H1 (cell line): ENCODE results near the gene SP5. TPM values are rescaled to one million over a fixed set of nuclear protein-coding genes. Genes with fewer than 3 reads are reported as not detected.

Source experiments
- CTCF ChIA-PET: fragments of 300-600 bp; sonication (Branson Sonifier 250); formaldehyde crosslinking; loops from one replicate; lab custom pipeline; 2021; ENCODE audit not compliant: partially characterized antibody; lab: Charles Lee
- POLR2A ChIA-PET: fragments of 300-600 bp; sonication (Branson Sonifier 250); formaldehyde crosslinking; loops from one replicate; lab custom pipeline; 2021; ENCODE audit warnings: inconsistent platforms; ENCODE audit not compliant: partially characterized antibody; lab: Charles Lee
- DNase-seq, 2 experiments: peaks; one replicate each; pipeline versions ENCODE4 v3.0.0 to v3.0.0-alpha.2; 2010 to 2022; ENCODE audit warnings: low spot score in 2 of 2, low read depth in 1 of 2, mixed read lengths in 1 of 2
- FAIRE-seq: peaks from 2 replicates; lab custom pipeline; 2011; peaks lifted over from hg19 to GRCh38; lab: Jason Lieb, UNC
- H2AFZ ChIP-seq: 2 replicates; pipeline ENCODE4 v1.8.1; 2012; ENCODE audit warnings: low read length, inconsistent platforms
- H2AK5ac ChIP-seq: 2 replicates; pipeline ENCODE4 v1.6.1; 2013; ENCODE audit warnings: low read depth, low read length
- H2BK120ac ChIP-seq: replicated peaks from 2 replicates; pipeline ENCODE3; 2013; ENCODE audit warnings: low read depth, low read length, inconsistent platforms
- H2BK12ac ChIP-seq: 2 replicates; pipeline ENCODE4 v1.6.1; 2013; ENCODE audit warnings: low read depth, low read length
- H2BK15ac ChIP-seq: 2 replicates; pipeline ENCODE4 v1.6.1; 2013; ENCODE audit warnings: low read length
- H2BK20ac ChIP-seq: 2 replicates; pipeline ENCODE4 v1.6.1; 2013; ENCODE audit warnings: low read length
- H2BK5ac ChIP-seq: 2 replicates; pipeline ENCODE4 v1.6.1; 2013; ENCODE audit warnings: low read depth, low read length
- H3K14ac ChIP-seq: 2 replicates; pipeline ENCODE4 v1.6.1; 2013; ENCODE audit warnings: inconsistent platforms; ENCODE audit not compliant: insufficient read length
- H3K18ac ChIP-seq: 2 replicates; pipeline ENCODE4 v1.6.1; 2013; ENCODE audit warnings: low read length; ENCODE audit errors: extremely low read depth
- H3K23ac ChIP-seq: 2 replicates; pipeline ENCODE4 v1.6.1; 2013; ENCODE audit warnings: inconsistent platforms; ENCODE audit not compliant: insufficient read length
- H3K23me2 ChIP-seq: 2 replicates; pipeline ENCODE4 v1.6.1; 2013; ENCODE audit warnings: low read depth, low read length
- H3K27ac ChIP-seq: 2 replicates; pipeline ENCODE4 v1.6.1; 2011; ENCODE audit warnings: low read depth, low read length, inconsistent platforms
- H3K27me3 ChIP-seq, 4 experiments: replicated peaks in 1 of 4; 1 replicate in 1 of 4; 2 replicates in 3 of 4; pipeline versions ENCODE4 v1.6.1 to v1.8.1; 2011 to 2013; ENCODE audit warnings: low read length in 3 of 4, mild to moderate bottlenecking in 3 of 4, inconsistent platforms in 2 of 4, mixed read lengths in 2 of 4, moderate library complexity in 1 of 4; ENCODE audit not compliant: control insufficient read depth in 3 of 4, insufficient read depth in 3 of 4; ENCODE audit errors: extremely low read depth in 1 of 4
- H3K36me3 ChIP-seq, 4 experiments: 2 replicates each; pipeline versions ENCODE4 v1.6.1 to v1.8.1; 2011 to 2013; ENCODE audit warnings: mild to moderate bottlenecking in 4 of 4, low read length in 3 of 4, moderate library complexity in 2 of 4, control low read depth in 1 of 4, inconsistent platforms in 1 of 4; ENCODE audit not compliant: insufficient read depth in 4 of 4, control insufficient read depth in 2 of 4
- H3K4ac ChIP-seq: replicated peaks from 2 replicates; pipeline ENCODE3; 2013; ENCODE audit warnings: low read length, low read depth, mixed read lengths, inconsistent platforms; ENCODE audit not compliant: insufficient read length
- H3K4me1 ChIP-seq, 4 experiments: replicated peaks in 1 of 4; 1 replicate in 1 of 4; 2 replicates in 3 of 4; pipeline versions ENCODE4 v1.6.1 to v1.8.1; 2011 to 2013; ENCODE audit warnings: low read length in 3 of 4, inconsistent platforms in 2 of 4, mixed read lengths in 1 of 4; ENCODE audit not compliant: insufficient read depth in 4 of 4, control insufficient read depth in 3 of 4
- H3K4me2 ChIP-seq, 2 experiments: 2 replicates each; pipeline versions ENCODE4 v1.6.1 to v1.8.1; 2011 to 2013; ENCODE audit warnings: low read depth in 2 of 2, low read length in 2 of 2, control low read depth in 1 of 2, inconsistent platforms in 1 of 2, mild to moderate bottlenecking in 1 of 2; ENCODE audit not compliant: insufficient read depth in 1 of 2
- H3K4me3 ChIP-seq, 4 experiments: fragments of 200-600, 300-600 bp in 1 of 4; sonication (generic), shearing (Covaris generic), sonication (Bioruptor Twin) in 1 of 4; 2 replicates each; pipeline versions ENCODE4 v1.5.1 to v1.8.1; 2011 to 2016; ENCODE audit warnings: low read length in 4 of 4, low read depth in 3 of 4, control low read depth in 2 of 4, inconsistent platforms in 2 of 4, mild to moderate bottlenecking in 2 of 4, mixed read lengths in 1 of 4, moderate library complexity in 1 of 4; ENCODE audit not compliant: insufficient read depth in 2 of 4; ENCODE audit errors: extremely low read depth in 1 of 4
- H3K56ac ChIP-seq: replicated peaks from 2 replicates; pipeline ENCODE3; 2013; ENCODE audit warnings: low read depth, mild to moderate bottlenecking, mixed read lengths, low read length, inconsistent platforms; ENCODE audit not compliant: insufficient read length
- H3K79me1 ChIP-seq: 2 replicates; pipeline ENCODE4 v1.6.1; 2013; ENCODE audit warnings: low read depth, low read length, control low read depth
- H3K79me2 ChIP-seq, 2 experiments: 2 replicates each; pipeline versions ENCODE4 v1.6.1 to v1.8.1; 2012 to 2013; ENCODE audit warnings: low read length in 2 of 2, mild to moderate bottlenecking in 2 of 2, inconsistent platforms in 1 of 2; ENCODE audit not compliant: insufficient read depth in 2 of 2, control insufficient read depth in 1 of 2
- H3K9ac ChIP-seq, 4 experiments: replicated peaks in 1 of 4; 1 replicate in 1 of 4; 2 replicates in 3 of 4; pipeline versions ENCODE4 v1.6.1 to v1.8.1; 2011 to 2013; ENCODE audit warnings: low read depth in 3 of 4, low read length in 3 of 4, control low read depth in 2 of 4, mild to moderate bottlenecking in 2 of 4, moderate library complexity in 2 of 4, inconsistent platforms in 1 of 4; ENCODE audit errors: extremely low read depth in 1 of 4
- H3K9me3 ChIP-seq, 2 experiments: 2 replicates each; pipeline versions ENCODE4 v1.6.1 to v1.8.1; 2012 to 2013; ENCODE audit warnings: mild to moderate bottlenecking in 2 of 2, moderate library complexity in 2 of 2, control low read depth in 1 of 2, inconsistent platforms in 1 of 2, low read depth in 1 of 2, low read length in 1 of 2, mixed read lengths in 1 of 2; ENCODE audit not compliant: insufficient read depth in 2 of 2
- H4K20me1 ChIP-seq, 2 experiments: replicated peaks in 1 of 2; 2 replicates each; pipeline versions ENCODE3 to v1.8.1; 2011 to 2013; ENCODE audit warnings: inconsistent platforms in 2 of 2, low read length in 2 of 2, mild to moderate bottlenecking in 1 of 2; ENCODE audit not compliant: insufficient read depth in 2 of 2, control insufficient read depth in 1 of 2
- H4K5ac ChIP-seq: 2 replicates; pipeline ENCODE4 v1.6.1; 2013; ENCODE audit warnings: low read length, low read depth, mixed read lengths, inconsistent platforms; ENCODE audit not compliant: insufficient read length
- H4K8ac ChIP-seq: 2 replicates; pipeline ENCODE4 v1.8.0; 2013; ENCODE audit warnings: mild to moderate bottlenecking, moderate library complexity, low read length, inconsistent platforms; ENCODE audit not compliant: insufficient read depth; ENCODE audit errors: extremely low read depth
- H4K91ac ChIP-seq: replicated peaks from 2 replicates; pipeline ENCODE3; 2013; ENCODE audit warnings: low read length, mixed read lengths, inconsistent platforms; ENCODE audit not compliant: insufficient read length
- CBX5 ChIP-seq: fragments of 300-800, 300-1000 bp; sonication (generic); IDR thresholded peaks from 2 replicates; pipeline ENCODE4 v1.7.1; 2016; ENCODE audit warnings: antibody characterized with exemption, low read length, low read depth
- E2F6 ChIP-seq: IDR thresholded peaks from 2 replicates; pipeline ENCODE4 v1.6.1; 2012; ENCODE audit warnings: inconsistent platforms
- KDM1A ChIP-seq: fragments of 200-600, 300-600 bp; sonication (generic); IDR thresholded peaks from 2 replicates; pipeline ENCODE4 v1.7.1; 2016; ENCODE audit warnings: mild to moderate bottlenecking, low read length, borderline replicate concordance
- MAX ChIP-seq: IDR thresholded peaks from 2 replicates; pipeline ENCODE4 v1.6.1; 2012; ENCODE audit warnings: inconsistent platforms
- RAD21 ChIP-seq, 2 experiments: IDR thresholded peaks in 1 of 2; conservative IDR thresholded peaks in 1 of 2; 2 replicates each; pipeline ENCODE4 v1.6.1; 2011; ENCODE audit warnings: low read depth in 2 of 2, low read length in 2 of 2, improper control_type of control experiment in 1 of 2, inconsistent platforms in 1 of 2, mild to moderate bottlenecking in 1 of 2, moderate library complexity in 1 of 2
- RNF2 ChIP-seq: fragments of 200-900, 300-1000 bp; sonication (generic); IDR thresholded peaks from 2 replicates; pipeline ENCODE4 v1.7.1; 2016; ENCODE audit warnings: borderline replicate concordance, low read depth, mild to moderate bottlenecking, antibody characterized with exemption, low read length; ENCODE audit not compliant: poor library complexity, severe bottlenecking; ENCODE audit errors: missing control alignments
- TAF7 ChIP-seq: optimal IDR thresholded peaks from 2 replicates; pipeline ENCODE3; 2011; ENCODE audit warnings: low read depth, mild to moderate bottlenecking, inconsistent platforms, low read length, moderate library complexity, borderline replicate concordance
- WGBS, 2 experiments: shearing (Covaris generic) in 1 of 2; methylation state at CpG; one replicate each; pipeline versions ENCODE4 v1.1.6 to v1.1.7; 2013 to 2015; ENCODE audit warnings: low lambda C conversion rate in 2 of 2, mixed read lengths in 2 of 2, inconsistent platforms in 1 of 2, low coverage in 1 of 2, missing lambda C conversion rate in 1 of 2; ENCODE audit not compliant: insufficient replicate concordance in 2 of 2, insufficient coverage in 1 of 2, insufficient read length in 1 of 2; ENCODE audit errors: extremely low coverage in 1 of 2, missing lambda C conversion rate in 1 of 2; 5-methylcytosine and 5-hydroxymethylcytosine counted together
- polyA plus RNA-seq, 7 experiments: library from polyadenylated mRNA; depleted of rRNA in 3 of 7; stranded (reverse) in 5 of 7; unstranded in 2 of 7; fragments of >200 nt in 5 of 7; fragments of 200-250 nt in 2 of 7; gene quantifications; 1 replicate in 5 of 7; 2 replicates in 1 of 7; 4 replicates in 1 of 7; pipeline versions ENCODE4 v1.2.1 to v1.2.3, GENCODE V29; 2011 to 2013; ENCODE audit warnings: missing spikeins in 2 of 7, mixed read lengths in 2 of 7
- total RNA-seq: library from RNA; stranded (reverse); fragmentation: NEBNext Ultra II Directional; extraction: Animal tissue kit (Norgen Biotek cat#: 25700); gene quantifications from 2 replicates; pipeline ENCODE4 v1.2.1, GENCODE V29; 2021

The SP5 gene
- total and polyA plus RNA-seq, 2 of the 8 experiments (the other 6 are each of a cell fraction or from before 2014, with no cell fraction given) = 0.17 TPM; not detected in 1

- Histone ChIP-seq H3K4me3 (peak overlapping the region in 3 of 4 experiments; percentile 1 to 55 (median 10); a peak in 4 of 8 replicates), H3K79me1 (no peaks in the 10 kb centered on the region), H3K4me2 (peak overlapping the region; percentile 72 to 73), H4K5ac (no peak overlapping the region), H2BK20ac (0 out of 2 replicates have a peak overlapping the region, but pooled peaks have one; percentile 48), H2BK15ac (peak overlapping the region; percentile 81; the same call in 1 of the 2 replicates), H3K9ac (no peak overlapping the region), H3K27me3 (peaks cover 62 to 81% (median 76%) of the 10 kb centered on the region in 4 experiments), H2BK5ac (no peak overlapping the region), H3K79me2 (no peaks in the 10 kb centered on the region), H4K20me1 (peaks cover 4 to 6% of the 10 kb centered on the region in 2 experiments), H4K91ac (no peak overlapping the region), H3K4ac (peak overlapping the region; percentile 78), H2BK12ac (peak overlapping the region; percentile 97; the same call in 1 of the 2 replicates), H3K9me3 (peaks cover 0 to 7% of the 10 kb centered on the region in 2 experiments; a peak in 1 of 4 replicates), H3K27ac (no peak overlapping the region), H3K56ac (no peak overlapping the region), H3K23ac (no peak overlapping the region), H3K23me2 (peaks cover 24% of the 10 kb centered on the region; the same call in 1 of the 2 replicates), H3K4me1 (peaks cover 0 to 40% (median 21%) of the 10 kb centered on the region in 4 experiments; a peak in 6 of 7 replicates), H3K36me3 (peaks cover 0 to 17% (median 0%) of the 10 kb centered on the region in 4 experiments; a peak in 2 of 8 replicates), H2AK5ac (no peak overlapping the region), H2BK120ac (no peak overlapping the region), H4K8ac (peak overlapping the region; percentile 79; the same call in 1 of the 2 replicates), H2AFZ (peak overlapping the region; percentile 60; the same call in 1 of the 2 replicates), H3K18ac (0 out of 2 replicates have a peak overlapping the region, but pooled peaks have one; percentile 13), H3K14ac (no peak overlapping the region)
- POLR2A ChIA-PET = interaction anchor here (1.1 to 1.8 kb wide), 3 partner anchors 28 to 347 kb away, joined by 3 to 4 read pairs (median 4); no protein-coding TSS in a partner anchor
- FAIRE-seq (no peak), DNase-seq (peak; percentile 58 to 83)
- WGBS, 2 experiments = 33% methylated on average over 35 of the region's 74 CpGs; no CpG with 5 or more reads in 1 of the 2 experiments
- CTCF ChIA-PET = interaction anchor here (0.8 to 4.1 kb wide), 19 partner anchors 10 to 380 kb away, joined by 3 to 20 read pairs (median 4); partner anchors contain the start of genes ERICH2 and GAD1
- peak; percentile 89 for TF ChIP-seq RNF2
- peak; percentile 100 for TF ChIP-seq MAX
- peak; percentile 29 for TF ChIP-seq TAF7
- peak; percentile 45 for TF ChIP-seq KDM1A
- TF ChIP-seq RAD21 (IDR thresholded peaks at IDR 0.05 in 1 of 2, conservative IDR thresholded peaks at IDR 0.05 in 1 of 2; ENCODE audit: low read depth in 2 of 2, low read length in 2 of 2) = peak; percentile 59 to 79
- peak; percentile 100 for TF ChIP-seq E2F6
- no peak for TF ChIP-seq CBX5
These were observed 1.9 kb downstream of the SP5 start for GRCh38 chr2:170716851-170717598.
